ENCODE results near the gene SMIM21.

DNA sequence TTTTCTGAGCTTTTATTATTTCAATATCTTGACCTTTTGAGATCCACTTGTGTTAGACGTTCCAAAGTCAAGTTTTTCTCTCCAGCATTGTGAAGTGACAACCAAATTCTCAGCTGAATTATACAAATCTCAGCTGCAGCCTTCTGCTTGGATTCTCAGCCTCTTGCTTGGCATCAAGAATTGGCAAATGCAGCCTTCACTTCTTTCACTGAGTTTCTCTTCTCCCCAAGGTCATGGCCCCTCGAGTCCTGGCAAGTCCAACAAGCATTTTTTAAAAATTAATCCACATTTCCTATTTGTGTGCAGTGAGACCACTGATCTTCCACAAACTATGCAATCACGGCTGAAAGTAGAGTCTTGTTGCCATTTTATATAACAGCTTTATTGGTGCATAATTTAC lies 23.4 kb upstream of the SMIM21 start:
- TF ChIP-seq, protein P1, sequence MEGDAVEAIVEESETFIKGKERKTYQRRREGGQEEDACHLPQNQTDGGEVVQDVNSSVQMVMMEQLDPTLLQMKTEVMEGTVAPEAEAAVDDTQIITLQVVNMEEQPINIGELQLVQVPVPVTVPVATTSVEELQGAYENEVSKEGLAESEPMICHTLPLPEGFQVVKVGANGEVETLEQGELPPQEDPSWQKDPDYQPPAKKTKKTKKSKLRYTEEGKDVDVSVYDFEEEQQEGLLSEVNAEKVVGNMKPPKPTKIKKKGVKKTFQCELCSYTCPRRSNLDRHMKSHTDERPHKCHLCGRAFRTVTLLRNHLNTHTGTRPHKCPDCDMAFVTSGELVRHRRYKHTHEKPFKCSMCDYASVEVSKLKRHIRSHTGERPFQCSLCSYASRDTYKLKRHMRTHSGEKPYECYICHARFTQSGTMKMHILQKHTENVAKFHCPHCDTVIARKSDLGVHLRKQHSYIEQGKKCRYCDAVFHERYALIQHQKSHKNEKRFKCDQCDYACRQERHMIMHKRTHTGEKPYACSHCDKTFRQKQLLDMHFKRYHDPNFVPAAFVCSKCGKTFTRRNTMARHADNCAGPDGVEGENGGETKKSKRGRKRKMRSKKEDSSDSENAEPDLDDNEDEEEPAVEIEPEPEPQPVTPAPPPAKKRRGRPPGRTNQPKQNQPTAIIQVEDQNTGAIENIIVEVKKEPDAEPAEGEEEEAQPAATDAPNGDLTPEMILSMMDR (conservative IDR thresholded peaks at IDR 0.05 in 1 of 2, IDR thresholded peaks at IDR 0.05 in 1 of 2; ENCODE audit: extremely low read depth in 1 of 2, insufficient read depth in 1 of 2, low read depth in 1 of 2, low read length in 2 of 2) = no peak
- no peak for TF ChIP-seq EZH2 (IDR thresholded peaks at IDR 0.05; ENCODE audit: borderline replicate concordance, low read length)
